ENCODE measurements around the gene CCDC85B. TPM values are rescaled to one million over a fixed set of nuclear protein-coding genes. Genes with fewer than 3 reads are reported as not detected.
A peak's percentile ranks its signal among the peaks of the same experiment; 100 is the strongest.

CCDC85B gene
- polyA plus RNA-seq, 1 of the 3 experiments (the other 2 are of a cell fraction), result 52.8 TPM

- Histone ChIP-seq H3K9me2 (no peaks in the 10 kb centered on the region), H3K27me3 (ENCODE audit: insufficient read depth) (no peaks in the 10 kb centered on the region), H3F3A (replicated peaks; ENCODE audit: insufficient read depth) (peaks cover 29% of the 10 kb centered on the region), H2AFZ (ENCODE audit: low read depth) (peak overlapping the region; percentile 77; the same call in 1 of the 2 replicates), H3K9ac (peak overlapping the region; percentile 70), H3K36me3 (replicated peaks in 1 of 2; ENCODE audit: control insufficient read depth in 1 of 2, insufficient read depth in 2 of 2, low read length in 1 of 2) (peaks cover 15 to 23% of the 10 kb centered on the region in 2 experiments), H3K9me3 (no peaks in the 10 kb centered on the region), H3K4me3 (ENCODE audit: low read depth in 2 of 2, low read length in 1 of 2) (peak overlapping the region; percentile 54 to 73), H3K4me2 (peak overlapping the region; percentile 97), H3K79me2 (ENCODE audit: insufficient read depth) (peaks cover 29% of the 10 kb centered on the region), H4K20me1 (ENCODE audit: insufficient read depth) (no peaks in the 10 kb centered on the region), H3K27ac (ENCODE audit: low read depth in 2 of 2, low read length in 1 of 2) (peak overlapping the region; percentile 77 to 93), H3K4me1 (ENCODE audit: control insufficient read depth in 1 of 2, insufficient read depth in 2 of 2, low read depth in 1 of 2, low read length in 1 of 2) (peaks cover 19 to 23% of the 10 kb centered on the region in 2 experiments; a peak in 3 of 4 replicates)
- POLR2A ChIA-PET, result interaction anchor here (0.5 to 1.2 kb wide), 5 partner anchors 8 to 17 kb away, joined by 3 to 7 read pairs (median 3); partner anchors contain the start of genes CCDC85B and FIBP
- CTCF ChIA-PET, result interaction anchor here (0.6 to 18.4 kb wide), 4 partner anchors 12 to 457 kb away, joined by 3 to 374 read pairs (median 46); partner anchors contain the start of genes CCDC85B, CTSW, FIBP and MUS81
- 27% methylated on average over 20 of the region's 54 CpGs for WGBS (ENCODE audit: low lambda C conversion rate)
- no peak for TF ChIP-seq GATA2 (CRISPR knock-in tag; IDR thresholded peaks at IDR 0.05)
- TF ChIP-seq GABPA (IDR thresholded peaks at IDR 0.05; ENCODE audit: low read depth), result peak; percentile 64
- TF ChIP-seq, protein P1, sequence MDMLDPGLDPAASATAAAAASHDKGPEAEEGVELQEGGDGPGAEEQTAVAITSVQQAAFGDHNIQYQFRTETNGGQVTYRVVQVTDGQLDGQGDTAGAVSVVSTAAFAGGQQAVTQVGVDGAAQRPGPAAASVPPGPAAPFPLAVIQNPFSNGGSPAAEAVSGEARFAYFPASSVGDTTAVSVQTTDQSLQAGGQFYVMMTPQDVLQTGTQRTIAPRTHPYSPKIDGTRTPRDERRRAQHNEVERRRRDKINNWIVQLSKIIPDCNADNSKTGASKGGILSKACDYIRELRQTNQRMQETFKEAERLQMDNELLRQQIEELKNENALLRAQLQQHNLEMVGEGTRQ (IDR thresholded peaks at IDR 0.05; ENCODE audit: borderline replicate concordance, low read depth, low read length), result peak; percentile 78
- no peak for TF ChIP-seq NRF1 (IDR thresholded peaks at IDR 0.05; ENCODE audit: low read depth, low read length)
- TF ChIP-seq NFIC (IDR thresholded peaks at IDR 0.05; ENCODE audit: borderline replicate concordance), result no peak
- TF ChIP-seq, protein P2, sequence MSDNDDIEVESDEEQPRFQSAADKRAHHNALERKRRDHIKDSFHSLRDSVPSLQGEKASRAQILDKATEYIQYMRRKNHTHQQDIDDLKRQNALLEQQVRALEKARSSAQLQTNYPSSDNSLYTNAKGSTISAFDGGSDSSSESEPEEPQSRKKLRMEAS (IDR thresholded peaks at IDR 0.05; ENCODE audit: low read depth), result peak; percentile 82; the same call in 1 of the 2 replicates
- TF ChIP-seq EP300 (IDR thresholded peaks at IDR 0.05; ENCODE audit: borderline replicate concordance in 1 of 2, low read depth in 1 of 2, low read length in 1 of 2), result no peak
- peak; percentile 79 for TF ChIP-seq MXI1 (IDR thresholded peaks at IDR 0.05; ENCODE audit: low read depth, low read length)
- no peak for TF ChIP-seq FOXJ3 (CRISPR knock-in tag; IDR thresholded peaks at IDR 0.05)
- TF ChIP-seq PBX3 (IDR thresholded peaks at IDR 0.05), result peak; percentile 26; the same call in 1 of the 2 replicates
- peak; percentile 5; the same call in 1 of the 2 replicates for TF ChIP-seq SMC3 (IDR thresholded peaks at IDR 0.05; ENCODE audit: low read depth, low read length)
- TF ChIP-seq POLR2AphosphoS5 (IDR thresholded peaks at IDR 0.05; ENCODE audit: low read depth, low read length), result peak; percentile 75
- peak; percentile 65; the same call in 1 of the 2 replicates for TF ChIP-seq SIN3A (IDR thresholded peaks at IDR 0.05; ENCODE audit: borderline replicate concordance, low read depth, low read length)
- peak; percentile 59 for TF ChIP-seq CHD2 (IDR thresholded peaks at IDR 0.05; ENCODE audit: low read length, partially characterized antibody)
- TF ChIP-seq IRF3 (IDR thresholded peaks at IDR 0.05; ENCODE audit: low read depth, low read length), result no peak
- peak; percentile 92 for TF ChIP-seq USF1 (IDR thresholded peaks at IDR 0.05; ENCODE audit: borderline replicate concordance, low read depth)
- TF ChIP-seq RXRA (IDR thresholded peaks at IDR 0.05; ENCODE audit: borderline replicate concordance, low read depth), result peak; percentile 44; the same call in 1 of the 2 replicates
- no peak for TF ChIP-seq TCF12 (IDR thresholded peaks at IDR 0.05)
- peak; percentile 98 for DNase-seq
These were observed 16.9 kb upstream of the CCDC85B start for GRCh38 chr11:65873318-65874156.

Measured in SK-N-SH (cell line).